H1 (cell line): ENCODE data around the gene TAF5. TPM values are rescaled to one million over a fixed set of nuclear protein-coding genes. Genes with fewer than 3 reads are reported as not detected.

Experiments used
- CTCF ChIA-PET: fragments of 300-600 bp; sonication (Branson Sonifier 250); formaldehyde crosslinking; loops from one replicate; lab custom pipeline; 2021; ENCODE audit not compliant: partially characterized antibody; lab: Charles Lee
- POLR2A ChIA-PET: fragments of 300-600 bp; sonication (Branson Sonifier 250); formaldehyde crosslinking; loops from one replicate; lab custom pipeline; 2021; ENCODE audit warnings: inconsistent platforms; ENCODE audit not compliant: partially characterized antibody; lab: Charles Lee
- DNase-seq, 2 experiments: peaks; one replicate each; pipeline versions ENCODE4 v3.0.0 to v3.0.0-alpha.2; 2010 to 2022; ENCODE audit warnings: low spot score in 2 of 2, low read depth in 1 of 2, mixed read lengths in 1 of 2
- FAIRE-seq: peaks from 2 replicates; lab custom pipeline; 2011; peaks lifted over from hg19 to GRCh38; lab: Jason Lieb, UNC
- H2AFZ ChIP-seq: 2 replicates; pipeline ENCODE4 v1.8.1; 2012; ENCODE audit warnings: low read length, inconsistent platforms
- H2AK5ac ChIP-seq: 2 replicates; pipeline ENCODE4 v1.6.1; 2013; ENCODE audit warnings: low read depth, low read length
- H2BK120ac ChIP-seq: replicated peaks from 2 replicates; pipeline ENCODE3; 2013; ENCODE audit warnings: low read depth, low read length, inconsistent platforms
- H2BK12ac ChIP-seq: 2 replicates; pipeline ENCODE4 v1.6.1; 2013; ENCODE audit warnings: low read depth, low read length
- H2BK15ac ChIP-seq: 2 replicates; pipeline ENCODE4 v1.6.1; 2013; ENCODE audit warnings: low read length
- H2BK20ac ChIP-seq: 2 replicates; pipeline ENCODE4 v1.6.1; 2013; ENCODE audit warnings: low read length
- H2BK5ac ChIP-seq: 2 replicates; pipeline ENCODE4 v1.6.1; 2013; ENCODE audit warnings: low read depth, low read length
- H3K14ac ChIP-seq: 2 replicates; pipeline ENCODE4 v1.6.1; 2013; ENCODE audit warnings: inconsistent platforms; ENCODE audit not compliant: insufficient read length
- H3K18ac ChIP-seq: 2 replicates; pipeline ENCODE4 v1.6.1; 2013; ENCODE audit warnings: low read length; ENCODE audit errors: extremely low read depth
- H3K23ac ChIP-seq: 2 replicates; pipeline ENCODE4 v1.6.1; 2013; ENCODE audit warnings: inconsistent platforms; ENCODE audit not compliant: insufficient read length
- H3K23me2 ChIP-seq: 2 replicates; pipeline ENCODE4 v1.6.1; 2013; ENCODE audit warnings: low read depth, low read length
- H3K27ac ChIP-seq: 2 replicates; pipeline ENCODE4 v1.6.1; 2011; ENCODE audit warnings: low read depth, low read length, inconsistent platforms
- H3K27me3 ChIP-seq, 4 experiments: replicated peaks in 1 of 4; 1 replicate in 1 of 4; 2 replicates in 3 of 4; pipeline versions ENCODE4 v1.6.1 to v1.8.1; 2011 to 2013; ENCODE audit warnings: low read length in 3 of 4, mild to moderate bottlenecking in 3 of 4, inconsistent platforms in 2 of 4, mixed read lengths in 2 of 4, moderate library complexity in 1 of 4; ENCODE audit not compliant: control insufficient read depth in 3 of 4, insufficient read depth in 3 of 4; ENCODE audit errors: extremely low read depth in 1 of 4
- H3K36me3 ChIP-seq, 4 experiments: 2 replicates each; pipeline versions ENCODE4 v1.6.1 to v1.8.1; 2011 to 2013; ENCODE audit warnings: mild to moderate bottlenecking in 4 of 4, low read length in 3 of 4, moderate library complexity in 2 of 4, control low read depth in 1 of 4, inconsistent platforms in 1 of 4; ENCODE audit not compliant: insufficient read depth in 4 of 4, control insufficient read depth in 2 of 4
- H3K4ac ChIP-seq: replicated peaks from 2 replicates; pipeline ENCODE3; 2013; ENCODE audit warnings: low read length, low read depth, mixed read lengths, inconsistent platforms; ENCODE audit not compliant: insufficient read length
- H3K4me1 ChIP-seq, 4 experiments: replicated peaks in 1 of 4; 1 replicate in 1 of 4; 2 replicates in 3 of 4; pipeline versions ENCODE4 v1.6.1 to v1.8.1; 2011 to 2013; ENCODE audit warnings: low read length in 3 of 4, inconsistent platforms in 2 of 4, mixed read lengths in 1 of 4; ENCODE audit not compliant: insufficient read depth in 4 of 4, control insufficient read depth in 3 of 4
- H3K4me2 ChIP-seq, 2 experiments: 2 replicates each; pipeline versions ENCODE4 v1.6.1 to v1.8.1; 2011 to 2013; ENCODE audit warnings: low read depth in 2 of 2, low read length in 2 of 2, control low read depth in 1 of 2, inconsistent platforms in 1 of 2, mild to moderate bottlenecking in 1 of 2; ENCODE audit not compliant: insufficient read depth in 1 of 2
- H3K4me3 ChIP-seq, 4 experiments: fragments of 200-600, 300-600 bp in 1 of 4; sonication (generic), shearing (Covaris generic), sonication (Bioruptor Twin) in 1 of 4; 2 replicates each; pipeline versions ENCODE4 v1.5.1 to v1.8.1; 2011 to 2016; ENCODE audit warnings: low read length in 4 of 4, low read depth in 3 of 4, control low read depth in 2 of 4, inconsistent platforms in 2 of 4, mild to moderate bottlenecking in 2 of 4, mixed read lengths in 1 of 4, moderate library complexity in 1 of 4; ENCODE audit not compliant: insufficient read depth in 2 of 4; ENCODE audit errors: extremely low read depth in 1 of 4
- H3K56ac ChIP-seq: replicated peaks from 2 replicates; pipeline ENCODE3; 2013; ENCODE audit warnings: low read depth, mild to moderate bottlenecking, mixed read lengths, low read length, inconsistent platforms; ENCODE audit not compliant: insufficient read length
- H3K79me1 ChIP-seq: 2 replicates; pipeline ENCODE4 v1.6.1; 2013; ENCODE audit warnings: low read depth, low read length, control low read depth
- H3K79me2 ChIP-seq, 2 experiments: 2 replicates each; pipeline versions ENCODE4 v1.6.1 to v1.8.1; 2012 to 2013; ENCODE audit warnings: low read length in 2 of 2, mild to moderate bottlenecking in 2 of 2, inconsistent platforms in 1 of 2; ENCODE audit not compliant: insufficient read depth in 2 of 2, control insufficient read depth in 1 of 2
- H3K9ac ChIP-seq, 4 experiments: replicated peaks in 1 of 4; 1 replicate in 1 of 4; 2 replicates in 3 of 4; pipeline versions ENCODE4 v1.6.1 to v1.8.1; 2011 to 2013; ENCODE audit warnings: low read depth in 3 of 4, low read length in 3 of 4, control low read depth in 2 of 4, mild to moderate bottlenecking in 2 of 4, moderate library complexity in 2 of 4, inconsistent platforms in 1 of 4; ENCODE audit errors: extremely low read depth in 1 of 4
- H3K9me3 ChIP-seq, 2 experiments: 2 replicates each; pipeline versions ENCODE4 v1.6.1 to v1.8.1; 2012 to 2013; ENCODE audit warnings: mild to moderate bottlenecking in 2 of 2, moderate library complexity in 2 of 2, control low read depth in 1 of 2, inconsistent platforms in 1 of 2, low read depth in 1 of 2, low read length in 1 of 2, mixed read lengths in 1 of 2; ENCODE audit not compliant: insufficient read depth in 2 of 2
- H4K20me1 ChIP-seq, 2 experiments: replicated peaks in 1 of 2; 2 replicates each; pipeline versions ENCODE3 to v1.8.1; 2011 to 2013; ENCODE audit warnings: inconsistent platforms in 2 of 2, low read length in 2 of 2, mild to moderate bottlenecking in 1 of 2; ENCODE audit not compliant: insufficient read depth in 2 of 2, control insufficient read depth in 1 of 2
- H4K5ac ChIP-seq: 2 replicates; pipeline ENCODE4 v1.6.1; 2013; ENCODE audit warnings: low read length, low read depth, mixed read lengths, inconsistent platforms; ENCODE audit not compliant: insufficient read length
- H4K8ac ChIP-seq: 2 replicates; pipeline ENCODE4 v1.8.0; 2013; ENCODE audit warnings: mild to moderate bottlenecking, moderate library complexity, low read length, inconsistent platforms; ENCODE audit not compliant: insufficient read depth; ENCODE audit errors: extremely low read depth
- H4K91ac ChIP-seq: replicated peaks from 2 replicates; pipeline ENCODE3; 2013; ENCODE audit warnings: low read length, mixed read lengths, inconsistent platforms; ENCODE audit not compliant: insufficient read length
- BRCA1 ChIP-seq: IDR thresholded peaks from 2 replicates; pipeline ENCODE4 v1.6.1; 2012; ENCODE audit warnings: low read depth, low read length, improper control_type of control experiment
- JUND ChIP-seq: IDR thresholded peaks from 2 replicates; pipeline ENCODE4 v1.6.1; 2011; ENCODE audit warnings: mild to moderate bottlenecking, improper control_type of control experiment, low read length
- WGBS, 2 experiments: shearing (Covaris generic) in 1 of 2; methylation state at CpG; one replicate each; pipeline versions ENCODE4 v1.1.6 to v1.1.7; 2013 to 2015; ENCODE audit warnings: low lambda C conversion rate in 2 of 2, mixed read lengths in 2 of 2, inconsistent platforms in 1 of 2, low coverage in 1 of 2, missing lambda C conversion rate in 1 of 2; ENCODE audit not compliant: insufficient replicate concordance in 2 of 2, insufficient coverage in 1 of 2, insufficient read length in 1 of 2; ENCODE audit errors: extremely low coverage in 1 of 2, missing lambda C conversion rate in 1 of 2; 5-methylcytosine and 5-hydroxymethylcytosine counted together
- polyA plus RNA-seq, 7 experiments: library from polyadenylated mRNA; depleted of rRNA in 3 of 7; stranded (reverse) in 5 of 7; unstranded in 2 of 7; fragments of >200 nt in 5 of 7; fragments of 200-250 nt in 2 of 7; gene quantifications; 1 replicate in 5 of 7; 2 replicates in 1 of 7; 4 replicates in 1 of 7; pipeline versions ENCODE4 v1.2.1 to v1.2.3, GENCODE V29; 2011 to 2013; ENCODE audit warnings: missing spikeins in 2 of 7, mixed read lengths in 2 of 7
- total RNA-seq: library from RNA; stranded (reverse); fragmentation: NEBNext Ultra II Directional; extraction: Animal tissue kit (Norgen Biotek cat#: 25700); gene quantifications from 2 replicates; pipeline ENCODE4 v1.2.1, GENCODE V29; 2021

TAF5 gene
- total and polyA plus RNA-seq, 2 of the 8 experiments (the other 6 are each of a cell fraction or from before 2014, with no cell fraction given) = 5.8 to 15.6 TPM

DNA sequence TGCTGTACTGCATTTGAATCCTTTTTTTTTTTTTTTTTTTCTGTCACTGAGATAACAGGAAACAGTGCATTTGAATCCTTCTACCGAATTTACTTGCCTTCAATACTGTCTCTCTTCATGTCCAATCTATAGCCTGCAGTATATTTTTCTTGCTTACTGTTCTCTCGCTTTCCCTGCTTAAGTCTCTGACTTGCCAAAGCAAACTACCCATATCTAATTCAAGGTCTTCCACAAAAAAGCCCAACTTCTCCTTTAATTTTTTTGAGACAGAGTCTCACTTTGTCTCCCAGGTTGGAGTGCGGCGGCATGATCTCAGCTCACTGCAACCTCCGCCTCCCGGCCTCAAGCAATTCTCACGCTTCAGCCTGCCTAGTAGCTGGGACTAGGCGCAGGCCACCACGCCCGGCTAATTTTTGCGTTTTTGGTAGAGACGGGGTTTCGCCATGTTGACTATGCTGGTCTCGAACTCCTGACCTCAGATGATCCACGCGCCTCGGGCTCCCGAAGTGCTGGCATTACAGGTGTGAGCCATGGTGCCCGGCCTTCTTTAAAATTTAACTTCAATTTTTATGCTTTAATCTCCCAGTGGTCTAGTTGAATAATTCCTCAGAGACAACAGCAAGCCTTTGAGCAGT lies 29.5 kb downstream of the TAF5 start:
- Histone ChIP-seq H2BK5ac (no peak overlapping the region), H2BK12ac (no peak overlapping the region), H3K9ac (peak overlapping the region; percentile 78 to 92 (median 84)), H3K4me2 (peak overlapping the region; percentile 76 to 95), H2BK15ac (no peak overlapping the region), H4K20me1 (peaks cover 2% of the 10 kb centered on the region in 2 experiments), H3K56ac (no peak overlapping the region), H3K36me3 (peaks cover 19 to 55% (median 27%) of the 10 kb centered on the region in 4 experiments), H3K27me3 (no peaks in the 10 kb centered on the region), H3K27ac (no peak overlapping the region), H2BK20ac (no peak overlapping the region), H3K79me2 (peaks cover 14 to 56% of the 10 kb centered on the region in 2 experiments), H4K91ac (no peak overlapping the region), H3K23me2 (peaks cover 13% of the 10 kb centered on the region), H3K9me3 (no peaks in the 10 kb centered on the region), H3K4ac (no peak overlapping the region), H3K14ac (no peak overlapping the region), H2AK5ac (0 out of 2 replicates have a peak overlapping the region, but pooled peaks have one; percentile 4), H4K8ac (peak overlapping the region; percentile 7; the same call in 1 of the 2 replicates), H2AFZ (no peak overlapping the region), H4K5ac (no peak overlapping the region), H3K4me3 (peak overlapping the region; percentile 96 to 99 (median 96)), H3K23ac (no peak overlapping the region), H3K4me1 (peaks cover 0 to 10% (median 2%) of the 10 kb centered on the region in 4 experiments; a peak in 6 of 7 replicates), H3K18ac (no peak overlapping the region), H3K79me1 (peaks cover 12% of the 10 kb centered on the region), H2BK120ac (no peak overlapping the region)
- ChIA-PET CTCF (interaction anchor here (0.8 to 1.7 kb wide), 3 partner anchors 15 to 64 kb away, joined by 3 to 4 read pairs (median 4); no protein-coding TSS in a partner anchor), POLR2A (interaction anchor here (0.8 to 2.5 kb wide), 5 partner anchors 8 to 92 kb away, joined by 3 to 13 read pairs (median 4); no protein-coding TSS in a partner anchor)
- no peak for TF ChIP-seq JUND
- TF ChIP-seq BRCA1 = no peak
- WGBS, 2 experiments = 87% methylated on average over 19 of the region's 19 CpGs; no CpG with 5 or more reads in 1 of the 2 experiments
- FAIRE-seq (no peak), DNase-seq (no peak)
